Inflammatory macrophage treated with lipopolysaccharide for 1 hour (primary cell): ENCODE data around the gene ANO8.

Experiments used
- DNase-seq, 2 donors: peaks; one replicate each; pipeline ENCODE4 v3.0.0-alpha.2; 2020 to 2022

The ANO8 gene

GRCh38 chr19:17328517-17329365, 5.9 kb downstream of the ANO8 start:
- no peak for DNase-seq

- peak; percentile 19 to 36 for DNase-seq
These were observed 6.8 kb downstream of the ANO8 start for GRCh38 chr19:17327654-17328516.

- no peak for DNase-seq
These were observed 7.5 kb downstream of the ANO8 start for GRCh38 chr19:17327068-17327653.

GRCh38 chr19:17326595-17326966, 8.1 kb downstream of the ANO8 start:
- DNase-seq, result no peak

- DNase-seq, result no peak
These were observed 8.6 kb downstream of the ANO8 start for GRCh38 chr19:17325881-17326594.

- no peak for DNase-seq
These were observed 9.5 kb downstream of the ANO8 start for GRCh38 chr19:17325133-17325532.

GRCh38 chr19:17324357-17325114, 10.1 kb downstream of the ANO8 start:
- DNase-seq, result no peak

- DNase-seq, result peak in 1 of 2 donors; percentile 40
These were observed 10.7 kb downstream of the ANO8 start for GRCh38 chr19:17323964-17324332.

GRCh38 chr19:17323300-17323963, 11.2 kb downstream of the ANO8 start:
- DNase-seq, result no peak

- DNase-seq, result no peak
These were observed 11.8 kb downstream of the ANO8 start for GRCh38 chr19:17322854-17323253.

GRCh38 chr19:17321655-17322489, 12.8 kb downstream of the ANO8 start:
- no peak for DNase-seq

GRCh38 chr19:17320435-17320834, 14.2 kb downstream of the ANO8 start:
- no peak for DNase-seq

- no peak for DNase-seq
These were observed 15.0 kb downstream of the ANO8 start for GRCh38 chr19:17319473-17320238.

GRCh38 chr19:17318966-17319365, 15.7 kb downstream of the ANO8 start:
- no peak for DNase-seq

- DNase-seq, result no peak
These were observed 20.6 kb downstream of the ANO8 start for GRCh38 chr19:17314007-17314593.

- no peak for DNase-seq
These were observed 22.2 kb downstream of the ANO8 start for GRCh38 chr19:17312189-17313113.

- no peak for DNase-seq
These were observed 23.0 kb downstream of the ANO8 start for GRCh38 chr19:17311455-17312188.
